Stimulated activated naive CD8-positive, alpha-beta T cell treated with anti-CD3 and anti-CD28 coated beads, Interleukin-15, amount 100 ng/mL, for 72 hours (primary cell): Measurements from ENCODE around the gene LDB2.

ENCODE experiments used
- ATAC-seq: fragments of 150-1000 bp; cut with Tn5 transposase; 2 replicates; pipeline ENCODE4 v1.10.0; 2021; ENCODE audit warnings: mild to moderate bottlenecking, moderate library complexity
- DNase-seq, 2 donors: peaks; one replicate each; pipeline ENCODE4 v3.0.0; 2021 to 2022
- H3K27ac Mint-ChIP-seq, 2 donors: one replicate each; pipeline ENCODE4 v1.8.0; 2022; ENCODE audit warnings: mild to moderate bottlenecking in 2 of 2, mixed read lengths in 2 of 2, moderate library complexity in 2 of 2
- H3K27me3 Mint-ChIP-seq: one replicate; pipeline ENCODE4 v1.8.0; 2022; ENCODE audit warnings: mixed read lengths
- H3K4me1 Mint-ChIP-seq: one replicate; pipeline ENCODE4 v1.8.0; 2022; ENCODE audit warnings: mild to moderate bottlenecking, mixed read lengths
- H3K4me3 Mint-ChIP-seq, 2 donors: one replicate each; pipeline ENCODE4 v1.8.0; 2022; ENCODE audit warnings: mild to moderate bottlenecking in 2 of 2, mixed read lengths in 2 of 2, moderate library complexity in 1 of 2
- H3K9me3 Mint-ChIP-seq, 2 donors: one replicate each; pipeline ENCODE4 v1.8.0; 2022; ENCODE audit warnings: mixed read lengths in 2 of 2

LDB2 gene

GRCh38 chr4:16480011-16480410 lies 418.4 kb downstream of the LDB2 start:
- no peak overlapping the region for H3K27ac Mint-ChIP-seq
- H3K27me3 Mint-ChIP-seq: no peaks in the 10 kb centered on the region
- no peak for DNase-seq
- H3K9me3 Mint-ChIP-seq: no peaks in the 10 kb centered on the region
- H3K4me3 Mint-ChIP-seq: no peak overlapping the region
- H3K4me1 Mint-ChIP-seq: no peaks in the 10 kb centered on the region
- no peak for ATAC-seq

GRCh38 chr4:16472537-16472936 lies 425.9 kb downstream of the LDB2 start:
- Mint-ChIP-seq H3K27ac (no peak overlapping the region), H3K4me3 (no peak overlapping the region), H3K9me3 (peaks cover 4 to 24% of the 10 kb centered on the region in 2 donors), H3K27me3 (no peaks in the 10 kb centered on the region), H3K4me1 (no peaks in the 10 kb centered on the region)
- ATAC-seq (no peak), DNase-seq (no peak)

GRCh38 chr4:16467061-16467460 lies 431.4 kb downstream of the LDB2 start:
- DNase-seq (no peak), ATAC-seq (no peak)
- H3K4me3 Mint-ChIP-seq: no peak overlapping the region
- H3K27me3 Mint-ChIP-seq: no peaks in the 10 kb centered on the region
- peak overlapping the region in 1 of 2 donors; percentile 20 for H3K27ac Mint-ChIP-seq
- H3K4me1 Mint-ChIP-seq: no peaks in the 10 kb centered on the region
- H3K9me3 Mint-ChIP-seq: peaks cover 0 to 18% of the 10 kb centered on the region in 2 donors

- no peak for DNase-seq
- ATAC-seq: no peak
- no peaks in the 10 kb centered on the region for H3K27me3 Mint-ChIP-seq
- peaks cover 0 to 13% of the 10 kb centered on the region in 2 donors for H3K9me3 Mint-ChIP-seq
- H3K4me3 Mint-ChIP-seq: no peak overlapping the region
- H3K4me1 Mint-ChIP-seq: no peaks in the 10 kb centered on the region
- no peak overlapping the region for H3K27ac Mint-ChIP-seq
These were observed 431.9 kb downstream of the LDB2 start for GRCh38 chr4:16466581-16466980.

GRCh38 chr4:16464651-16465050 lies 433.8 kb downstream of the LDB2 start:
- Mint-ChIP-seq H3K27ac (no peak overlapping the region), H3K27me3 (peaks cover 9% of the 10 kb centered on the region), H3K4me3 (no peak overlapping the region), H3K4me1 (no peaks in the 10 kb centered on the region), H3K9me3 (peaks cover 0 to 6% of the 10 kb centered on the region in 2 donors)
- no peak for DNase-seq
- no peak for ATAC-seq

GRCh38 chr4:16462656-16463055 lies 435.8 kb downstream of the LDB2 start:
- Mint-ChIP-seq H3K4me3 (no peak overlapping the region), H3K9me3 (no peaks in the 10 kb centered on the region), H3K27ac (no peak overlapping the region), H3K27me3 (peaks cover 17% of the 10 kb centered on the region), H3K4me1 (no peaks in the 10 kb centered on the region)
- no peak for ATAC-seq
- no peak for DNase-seq

- Mint-ChIP-seq H3K27ac (no peak overlapping the region), H3K27me3 (peaks cover 17% of the 10 kb centered on the region), H3K4me1 (no peaks in the 10 kb centered on the region), H3K4me3 (no peak overlapping the region), H3K9me3 (no peaks in the 10 kb centered on the region)
- ATAC-seq: no peak
- no peak for DNase-seq
These were observed 437.1 kb downstream of the LDB2 start for GRCh38 chr4:16461362-16461761.

- DNase-seq (no peak), ATAC-seq (no peak)
- Mint-ChIP-seq H3K27ac (no peak overlapping the region), H3K4me1 (no peaks in the 10 kb centered on the region), H3K4me3 (no peak overlapping the region), H3K27me3 (peaks cover 26% of the 10 kb centered on the region), H3K9me3 (no peaks in the 10 kb centered on the region)
These were observed 440.5 kb downstream of the LDB2 start for GRCh38 chr4:16457944-16458343.
